ENCODE data around the gene SCUBE3.

- TF ChIP-seq CTCF (IDR thresholded peaks at IDR 0.05) (no peak), POLR2A (IDR thresholded peaks at IDR 0.05) (no peak)
Measured at GRCh38 chr6:35260591-35261570, 47.1 kb downstream of the SCUBE3 start.
